Activated T-cell treated with anti-CD3 and anti-CD28 coated beads for 1 hour (primary cell): ENCODE data around the gene RRAS.
"Not testable (repeated sequence)": the region's sequence is repeated elsewhere in the genome, so short reads cannot be mapped to it uniquely, and the experiment has no call there.

Experiments
- DNase-seq: peaks from one replicate; pipeline ENCODE4 v3.0.0-alpha.2; 2020; ENCODE audit warnings: low read depth

Gene RRAS

GRCh38 chr19:49631014-49631588 is 8.8 kb downstream of the RRAS start:
- no peak for DNase-seq

DNA sequence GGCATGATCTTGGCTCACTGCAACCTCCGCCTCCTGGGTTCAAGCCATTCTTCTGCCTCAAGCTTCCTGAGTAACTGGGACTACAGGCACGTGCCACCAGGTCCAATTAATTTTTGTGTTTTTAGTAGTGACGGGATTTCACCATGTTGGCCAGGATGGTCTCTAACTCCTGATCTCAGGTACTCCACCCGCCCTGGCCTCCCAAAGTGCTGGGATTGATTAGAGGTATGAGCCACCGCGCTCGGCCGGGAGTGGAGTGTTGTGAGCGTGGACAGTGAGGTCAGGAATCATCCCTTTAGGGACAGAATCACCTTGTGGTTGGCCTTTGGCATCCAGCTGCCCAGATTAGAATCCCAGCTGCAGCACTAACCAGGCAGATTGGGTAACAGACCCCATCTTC is 10.3 kb downstream of the RRAS start:
- no peak for DNase-seq

DNA sequence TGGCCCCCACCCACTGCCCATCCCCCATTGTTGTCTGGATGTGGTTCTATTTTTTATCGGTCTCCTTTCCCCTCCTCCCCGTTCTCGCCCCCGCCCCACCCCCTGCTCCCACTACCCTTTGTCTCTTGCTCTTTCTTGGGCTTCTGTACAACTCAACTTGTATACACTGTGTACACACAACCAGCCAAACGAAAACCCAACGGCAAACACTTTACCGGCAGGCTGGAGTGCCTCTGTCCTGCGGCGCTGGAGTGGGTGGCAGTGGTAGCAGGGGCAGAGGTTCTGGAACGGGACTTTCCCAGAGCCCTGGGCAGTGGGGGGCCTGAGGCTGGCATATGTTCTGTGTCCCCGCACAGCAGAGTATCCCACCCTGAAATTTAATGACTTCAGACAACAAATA is 13.7 kb downstream of the RRAS start:
- DNase-seq = no peak

DNA sequence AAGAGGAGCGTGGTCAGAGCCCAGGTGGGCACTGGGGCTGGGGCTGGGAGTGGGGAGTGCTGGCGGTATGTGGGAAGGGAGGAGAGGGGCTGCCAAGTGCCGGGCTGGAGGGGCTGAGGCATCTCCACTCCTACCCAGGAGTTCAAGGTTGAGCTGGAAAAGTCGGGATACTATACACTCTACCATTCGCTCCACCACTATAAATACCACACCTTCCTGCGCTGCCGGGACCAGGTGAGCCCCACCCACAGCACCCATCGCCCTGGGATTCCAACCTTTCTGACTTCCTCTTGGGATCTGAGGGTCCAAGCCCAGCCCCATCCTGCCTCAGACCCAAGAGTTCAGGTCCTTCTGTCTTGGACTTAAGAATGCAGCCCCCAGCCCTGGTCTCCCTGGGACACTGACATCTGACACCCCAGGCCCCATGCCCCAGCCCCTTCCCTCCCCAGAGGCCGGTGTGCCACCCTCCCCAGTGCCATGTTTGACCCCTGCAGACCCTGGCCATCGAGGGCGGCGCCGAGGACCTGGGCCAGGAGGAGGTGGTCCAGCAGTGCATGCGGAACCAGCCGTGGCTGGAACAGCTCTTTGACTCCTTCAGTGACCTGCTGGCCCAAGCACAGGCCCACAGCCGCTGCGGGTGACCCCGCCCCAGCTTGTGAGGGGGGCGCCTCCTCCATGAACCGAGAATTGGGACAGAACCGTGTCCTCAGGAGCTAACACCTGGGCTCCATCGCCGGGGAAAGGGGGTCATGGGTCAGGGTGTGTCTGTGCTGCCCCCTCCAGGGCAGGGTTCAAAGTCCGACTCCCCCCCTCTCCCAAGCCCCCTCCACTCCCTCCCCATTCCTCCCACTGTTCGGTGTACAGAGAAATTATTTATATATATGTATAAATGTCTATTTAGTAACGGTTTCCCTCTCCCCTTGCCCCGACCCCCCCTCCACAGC is 14.7 kb downstream of the RRAS start:
- DNase-seq = no peak

GRCh38 chr19:49617860-49618259 is 22.1 kb downstream of the RRAS start:
- DNase-seq = not testable (repeated sequence)

GRCh38 chr19:49616945-49617344 is 23.0 kb downstream of the RRAS start:
- no peak for DNase-seq

GRCh38 chr19:49616532-49616931 is 23.4 kb downstream of the RRAS start:
- DNase-seq = no peak

- no peak for DNase-seq
Observed at GRCh38 chr19:49615861-49616260, 24.1 kb downstream of the RRAS start.

- no peak for DNase-seq
Observed at GRCh38 chr19:49614096-49614833, 25.7 kb downstream of the RRAS start.

- no peak for DNase-seq
Observed at GRCh38 chr19:49613374-49613773, 26.6 kb downstream of the RRAS start.

GRCh38 chr19:49609499-49610092 is 30.3 kb downstream of the RRAS start:
- no peak for DNase-seq

DNA sequence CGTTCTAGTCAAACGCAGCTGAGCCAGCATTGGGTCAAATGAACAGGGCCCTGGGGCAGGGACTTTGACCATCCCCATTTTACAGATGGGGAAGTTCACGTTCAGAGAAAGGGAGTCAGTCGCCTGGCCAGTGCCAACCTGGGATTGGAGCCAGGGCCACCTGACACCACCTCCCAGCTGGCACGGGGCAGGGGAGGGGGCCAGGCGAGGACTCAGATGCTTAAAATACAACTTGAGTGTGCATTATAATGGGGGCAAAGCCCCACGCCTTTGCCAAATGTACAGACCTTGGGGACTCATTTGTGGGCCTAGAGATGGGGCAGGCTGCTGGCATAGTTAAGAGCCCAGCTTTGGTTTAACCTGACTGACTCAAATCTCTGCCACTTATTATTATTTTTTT is 34.3 kb downstream of the RRAS start:
- no peak for DNase-seq

DNA sequence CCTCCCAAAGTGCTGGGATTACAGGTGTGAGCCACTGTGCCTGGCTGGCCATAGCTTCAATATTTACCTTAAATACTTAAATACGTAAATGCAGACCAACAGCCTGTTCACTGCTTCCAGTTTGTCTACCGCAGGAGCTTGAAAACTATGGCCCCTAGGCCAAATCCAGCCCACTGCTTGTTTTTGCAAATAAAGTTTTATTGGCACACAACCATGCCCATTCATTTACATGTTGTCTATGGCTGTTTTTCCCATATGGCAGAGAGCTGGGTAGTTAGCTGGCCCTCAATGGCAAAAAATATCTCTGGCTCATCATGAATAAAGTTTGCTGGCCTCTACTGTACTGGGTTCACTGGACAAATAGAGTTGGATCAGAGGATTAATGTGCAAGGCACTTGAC is 37.1 kb downstream of the RRAS start:
- no peak for DNase-seq

- DNase-seq = no peak
Observed at GRCh38 chr19:49601482-49602038, 38.4 kb downstream of the RRAS start.

GRCh38 chr19:49599378-49600295 is 40.3 kb downstream of the RRAS start:
- DNase-seq = no peak

DNA sequence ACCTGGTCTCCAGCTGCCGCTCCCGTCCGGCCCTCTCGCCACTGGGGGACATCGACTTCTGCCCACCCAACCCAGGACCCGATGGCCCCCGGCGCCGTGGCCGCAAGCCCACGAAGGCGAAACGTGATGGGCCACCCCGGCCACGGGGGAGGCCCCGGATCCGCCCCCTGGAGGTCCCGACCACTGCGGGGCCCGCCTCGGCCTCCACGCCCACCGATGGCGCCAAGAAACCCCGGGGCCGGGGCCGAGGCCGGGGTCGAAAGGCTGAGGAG is 42.3 kb downstream of the RRAS start:
- no peak for DNase-seq

GRCh38 chr19:49596954-49597702 is 42.8 kb downstream of the RRAS start:
- DNase-seq = no peak

DNA sequence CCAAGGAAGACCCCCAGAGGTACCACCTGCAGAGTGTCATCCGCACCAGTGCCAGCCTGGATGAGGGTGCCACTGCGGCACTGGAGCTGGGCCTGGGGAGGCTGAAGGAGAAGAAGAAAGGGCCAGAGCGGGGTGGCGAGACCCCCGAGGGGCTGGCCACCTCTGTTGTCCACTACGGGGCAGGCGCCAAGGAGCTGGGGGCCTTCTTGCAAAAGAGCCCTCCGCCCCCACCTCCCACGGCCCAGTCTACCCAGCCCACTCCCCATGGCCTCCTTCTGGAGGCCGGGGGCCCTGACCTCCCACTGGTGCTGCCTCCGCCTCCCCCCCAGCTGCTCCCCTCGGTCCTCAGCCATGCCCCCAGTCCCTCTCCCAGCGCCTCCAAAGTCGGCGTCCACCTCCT is 43.5 kb downstream of the RRAS start:
- DNase-seq = no peak

- no peak for DNase-seq
Observed at GRCh38 chr19:49595819-49596404, 44.0 kb downstream of the RRAS start.
